Stomach (tissue), 4 donors: ENCODE measurements around the gene LIN37.

Source experiments
- CTCF ChIP-seq, 7 experiments: fragments of 450-650 bp in 4 of 7; fragments of 200-600 bp in 3 of 7; sonication (generic) in 3 of 7; IDR thresholded peaks; one replicate each; pipeline ENCODE4 v1.5.1; 2016 to 2019; ENCODE audit warnings: antibody characterized with exemption in 7 of 7, control low read depth in 2 of 7, mild to moderate bottlenecking in 1 of 7
- EP300 ChIP-seq: sonication (generic); formaldehyde crosslinking; IDR thresholded peaks from one replicate; pipeline ENCODE4 v1.6.1; 2017; ENCODE audit warnings: antibody characterized with exemption
- POLR2A ChIP-seq, 4 donors: fragments of 450-650 bp; IDR thresholded peaks; one replicate each; pipeline ENCODE4 v1.6.1; 2016; ENCODE audit warnings: antibody characterized with exemption in 4 of 4, control low read depth in 2 of 4, mild to moderate bottlenecking in 1 of 4, moderate library complexity in 1 of 4
- POLR2AphosphoS5 ChIP-seq, 3 donors: sonication (generic); formaldehyde crosslinking; IDR thresholded peaks; one replicate each; pipeline ENCODE4 v1.6.1; 2016; ENCODE audit warnings: antibody characterized with exemption in 3 of 3

GRCh38 chr19:35801828-35802227 lies 53.5 kb downstream of the LIN37 start:
- TF ChIP-seq EP300, result no peak
- no peak for TF ChIP-seq CTCF (IDR thresholded peaks at IDR 0.05)
- TF ChIP-seq POLR2A (IDR thresholded peaks at IDR 0.05), result no peak
- TF ChIP-seq POLR2AphosphoS5 (IDR thresholded peaks at IDR 0.05), result no peak
